Stimulated activated CD8-positive, alpha-beta memory T cell treated with anti-CD3 and anti-CD28 coated beads, Interleukin-15, amount 100 ng/mL, for 1 hour (primary cell): Measurements from ENCODE around the gene TAT.
A peak's percentile ranks its signal among the peaks of the same experiment; 100 is the strongest.
"Not testable (repeated sequence)": the region's sequence is repeated elsewhere in the genome, so short reads cannot be mapped to it uniquely, and the experiment has no call there.

ENCODE experiments used
- DNase-seq: peaks from one replicate; pipeline ENCODE4 v3.0.0-alpha.2; 2020; ENCODE audit warnings: low read depth

Gene TAT

GRCh38 chr16:71576971-71577370, at the start of gene TAT:
Gene TAT, minus strand, starts transcription at chr16:71577092. Its CDS starts 677 bp downstream, at chr16:71576415.
- no peak for DNase-seq

DNA sequence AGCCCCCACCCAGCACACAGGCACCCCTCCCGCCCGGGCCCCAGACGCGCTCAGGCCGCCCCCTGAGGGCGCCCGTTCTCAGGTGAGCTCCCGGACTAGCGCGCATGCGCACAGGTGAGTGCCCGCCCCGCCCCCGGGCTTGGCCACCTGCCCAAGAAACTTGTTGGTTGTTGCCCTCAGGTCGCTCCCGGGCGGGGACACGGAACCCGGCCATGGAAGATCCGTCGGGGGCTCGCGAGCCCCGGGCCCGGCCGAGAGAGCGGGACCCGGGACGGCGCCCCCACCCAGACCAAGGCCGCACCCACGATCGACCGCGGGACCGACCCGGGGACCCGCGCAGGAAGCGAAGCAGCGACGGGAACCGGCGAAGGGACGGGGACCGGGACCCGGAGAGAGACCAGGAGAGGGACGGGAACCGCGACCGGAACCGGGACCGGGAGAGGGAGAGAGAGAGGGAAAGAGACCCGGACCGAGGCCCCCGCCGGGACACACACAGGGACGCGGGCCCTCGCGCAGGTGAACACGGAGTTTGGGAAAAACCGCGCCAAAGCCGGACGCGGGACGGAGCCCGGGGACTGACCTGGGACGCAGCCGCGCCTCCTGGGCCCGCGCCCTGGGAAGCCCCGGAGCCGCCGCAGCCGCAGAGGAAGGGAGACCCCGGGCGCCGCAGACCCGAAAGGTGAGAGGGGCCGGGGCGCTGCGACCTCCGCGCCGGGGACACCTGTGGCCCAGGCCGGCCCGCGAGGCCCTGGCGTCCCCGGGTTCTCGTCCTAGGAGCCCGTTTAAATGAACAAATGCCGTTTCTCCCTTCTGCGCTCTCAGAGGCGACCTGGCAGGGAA, 49.3 kb upstream of the TAT start, which contains the start of gene MARVELD3:
Gene MARVELD3, plus strand, starts transcription at position 167 of the 840 bp plus-strand sequence. Its CDS starts 46 bp downstream, at position 213.
- DNase-seq = no peak

GRCh38 chr16:71625113-71625850, 48.4 kb upstream of the TAT start:
- DNase-seq = no peak

GRCh38 chr16:71623597-71623996, 46.7 kb upstream of the TAT start:
- no peak for DNase-seq

DNA sequence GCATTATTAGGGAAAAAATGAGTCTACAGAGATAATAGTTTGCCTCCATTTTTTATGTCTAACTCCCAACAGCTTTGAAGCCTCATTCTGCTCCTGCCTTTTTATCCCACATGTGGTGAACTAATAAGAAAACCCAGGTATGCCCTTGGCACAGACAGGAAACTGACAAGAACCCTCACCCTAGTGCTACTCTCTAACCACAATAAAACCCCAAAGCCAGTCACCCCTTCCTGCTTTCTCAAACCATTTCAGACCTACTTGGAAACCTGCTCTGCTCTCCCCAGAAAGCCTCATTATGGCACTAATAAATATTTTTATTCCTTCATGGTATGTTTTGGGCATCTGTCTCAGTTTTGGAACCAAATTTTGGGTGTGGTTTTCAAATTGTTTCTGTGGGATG, 45.2 kb upstream of the TAT start:
- DNase-seq = no peak

DNA sequence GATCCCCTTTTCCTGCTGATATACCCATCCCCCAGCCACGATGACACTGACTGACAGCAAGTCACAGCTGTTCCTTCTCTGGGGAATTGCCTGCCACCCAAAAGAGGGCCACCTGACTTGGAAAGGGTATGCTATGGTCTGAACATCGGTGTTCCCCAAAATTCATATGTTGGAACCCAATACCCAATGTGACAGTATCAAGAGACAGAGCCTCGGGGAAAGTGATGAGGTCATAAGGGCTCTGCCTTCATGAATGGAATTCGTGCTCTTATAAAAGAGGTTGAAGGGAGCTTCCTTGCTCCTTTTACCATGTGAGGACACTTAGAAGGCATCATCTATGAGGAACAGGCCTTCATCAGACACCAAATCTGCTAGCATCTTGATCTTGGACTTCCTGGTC, 41.5 kb upstream of the TAT start:
- no peak for DNase-seq

GRCh38 chr16:71614956-71615355, 38.1 kb upstream of the TAT start:
- DNase-seq = not testable (repeated sequence)

- peak; percentile 66 for DNase-seq
Measured at GRCh38 chr16:71610936-71611871, 34.3 kb upstream of the TAT start.

DNA sequence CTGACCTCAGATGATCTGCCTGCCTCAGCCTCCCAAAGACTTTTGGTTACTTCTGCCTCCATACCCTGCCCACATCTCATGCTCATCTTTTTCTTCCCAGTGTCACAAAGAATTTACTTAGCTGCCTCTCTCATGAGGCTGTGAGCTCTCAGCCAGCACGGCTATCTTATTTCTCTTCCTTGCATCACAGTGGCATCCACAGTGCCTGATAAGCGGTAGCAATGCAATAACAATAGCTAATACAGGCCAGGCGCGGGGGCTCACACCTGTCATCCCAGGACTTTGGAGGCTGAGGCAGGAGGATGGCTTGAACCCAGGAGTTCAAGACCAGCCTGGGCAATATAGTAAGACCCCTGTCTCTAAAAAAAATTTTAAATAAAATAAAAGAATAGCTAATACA, 33.6 kb upstream of the TAT start:
- no peak for DNase-seq

- DNase-seq = no peak
Measured at GRCh38 chr16:71609066-71609465, 32.2 kb upstream of the TAT start.

- no peak for DNase-seq
Measured at GRCh38 chr16:71600822-71601221, 23.9 kb upstream of the TAT start.

DNA sequence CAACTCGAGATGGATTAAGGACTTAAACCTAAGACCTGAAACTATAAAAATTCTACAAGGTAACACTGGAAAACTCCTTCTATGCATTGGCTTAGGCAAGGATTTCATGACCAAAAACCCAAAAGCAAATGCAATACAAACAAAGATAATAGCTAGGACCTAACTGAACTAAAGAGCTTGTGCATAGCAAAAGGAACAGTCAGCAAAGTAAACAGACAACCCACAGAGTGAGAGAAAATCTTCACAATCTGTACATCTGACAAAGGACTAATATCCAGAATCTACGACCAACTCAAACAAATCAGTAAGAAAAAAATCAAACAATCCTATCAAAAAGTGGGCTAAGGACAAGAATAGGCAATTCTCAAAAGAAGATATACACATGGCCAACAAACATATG, 21.5 kb upstream of the TAT start:
- DNase-seq = not testable (repeated sequence)

GRCh38 chr16:71595340-71595826, 18.5 kb upstream of the TAT start:
- not testable (repeated sequence) for DNase-seq

DNA sequence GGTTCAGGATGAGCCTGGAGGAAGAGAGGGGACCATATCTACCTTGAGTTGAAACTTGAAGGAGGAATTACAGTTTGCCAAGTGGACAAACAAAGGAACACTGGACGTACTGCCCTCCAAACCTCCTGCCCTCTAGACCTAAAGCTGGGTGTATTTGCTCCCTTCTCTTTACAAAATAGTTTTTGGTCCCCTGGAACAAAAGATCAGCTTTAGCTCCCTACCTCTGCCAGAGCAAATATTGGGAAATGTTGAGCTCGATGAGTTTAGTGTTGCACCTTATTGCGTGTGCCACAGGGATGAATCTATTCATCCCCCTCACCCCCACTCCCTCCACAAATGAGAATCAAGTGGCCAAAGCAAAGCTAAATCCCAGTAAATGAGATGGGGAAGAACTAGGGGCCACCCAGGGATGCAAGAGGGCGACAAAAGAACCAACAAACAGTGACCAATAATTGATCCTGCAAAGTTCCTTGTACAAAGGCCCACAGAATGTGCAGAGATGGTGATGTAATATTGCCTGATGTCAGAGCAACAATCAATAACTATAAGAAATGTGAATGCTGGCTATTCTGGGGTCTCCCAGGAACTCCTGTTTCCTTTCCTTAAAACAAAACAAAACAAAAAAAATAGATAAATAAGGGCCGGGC, 17.2 kb upstream of the TAT start:
- DNase-seq = no peak

DNA sequence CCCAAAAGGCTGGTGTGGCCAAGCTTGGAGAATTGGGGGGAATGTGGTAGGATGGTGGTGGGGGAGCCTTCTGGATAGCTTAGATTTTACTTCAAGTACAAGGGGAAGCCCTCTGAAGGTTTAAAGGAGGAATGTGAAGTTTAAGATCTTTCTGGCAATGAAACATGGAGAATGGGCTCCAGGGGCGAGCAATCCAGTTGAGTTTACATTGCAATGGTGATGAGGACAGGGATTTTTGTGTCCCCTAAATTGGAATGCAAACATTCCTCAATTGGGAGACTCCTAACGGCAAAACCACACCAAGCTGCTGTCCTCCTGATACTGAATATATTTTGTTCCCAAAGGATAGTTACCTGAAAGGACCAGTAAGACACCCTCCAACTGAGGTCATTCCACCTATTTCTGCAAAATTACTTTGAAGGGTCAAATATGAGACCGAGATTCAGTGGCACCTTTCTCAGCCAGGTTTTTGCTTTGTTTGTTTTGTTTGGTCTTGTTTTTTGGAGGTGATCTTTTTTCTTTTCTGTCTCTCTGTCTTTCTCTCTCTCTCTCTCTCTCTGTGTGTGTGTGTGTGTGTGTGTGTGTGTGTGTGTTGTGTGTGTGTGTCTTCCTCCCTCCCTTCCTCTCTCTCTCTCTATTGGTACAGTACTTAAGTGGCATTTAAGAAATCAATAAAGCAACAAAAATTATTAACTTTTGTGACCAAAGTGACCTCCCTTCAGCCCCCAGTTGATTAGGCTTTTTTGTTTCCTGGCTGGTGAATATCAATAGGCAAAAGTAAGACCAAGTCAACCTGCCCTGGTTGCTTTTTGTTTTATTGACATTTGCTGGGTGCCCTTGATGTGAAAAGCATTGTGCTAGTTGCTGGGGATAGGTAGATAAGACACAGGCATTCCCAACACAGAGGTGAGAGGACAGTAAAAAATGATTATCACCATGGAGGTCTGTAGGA, 16.4 kb upstream of the TAT start:
- DNase-seq = no peak

GRCh38 chr16:71591917-71592316, 15.0 kb upstream of the TAT start:
- DNase-seq = no peak

- no peak for DNase-seq
Measured at GRCh38 chr16:71590584-71590983, 13.7 kb upstream of the TAT start.

- not testable (repeated sequence) for DNase-seq
Measured at GRCh38 chr16:71590071-71590470, 13.2 kb upstream of the TAT start.

DNA sequence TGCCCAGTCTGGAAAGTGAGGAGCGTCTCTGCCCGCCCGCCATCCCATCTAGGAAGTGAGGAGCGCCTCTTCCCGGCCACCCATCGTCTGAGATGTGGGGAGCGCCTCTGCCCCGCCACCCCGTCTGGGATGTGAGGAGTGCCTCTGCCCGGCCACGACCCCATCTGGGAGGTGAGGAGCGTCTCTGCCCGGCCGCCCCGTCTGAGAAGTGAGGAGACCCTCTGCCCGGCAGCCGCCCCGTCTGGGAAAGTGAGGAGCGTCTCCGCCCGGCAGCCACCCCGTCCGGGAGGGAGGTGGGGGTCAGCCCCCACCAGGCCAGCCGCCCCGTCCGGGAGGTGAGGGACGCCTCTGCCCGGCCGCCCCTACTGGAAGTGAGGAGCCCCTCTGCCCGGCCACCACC, 12.4 kb upstream of the TAT start:
- not testable (repeated sequence) for DNase-seq

GRCh38 chr16:71585318-71585703, 8.4 kb upstream of the TAT start:
- DNase-seq = no peak
